Measurements from ENCODE around the gene NOXA1. TPM values are rescaled to one million over a fixed set of nuclear protein-coding genes. Genes with fewer than 3 reads are reported as not detected.
"Not testable (repeated sequence)": the region's sequence is repeated elsewhere in the genome, so short reads cannot be mapped to it uniquely, and the experiment has no call there.

The NOXA1 gene
- total RNA-seq (1 to 10 TPM; 1.4 to 7.1 TPM), polyA plus RNA-seq (ENCODE audit: insufficient read length in 2 of 2) (10 to 100 TPM; 14.2 to 14.6 TPM)
- long read RNA-seq, donor 1 = 0 reads
- long read RNA-seq, donor 2 = 0 reads
- long read RNA-seq, donor 3 = 0 reads
- long read RNA-seq, donor 4 = 0 reads

GRCh38 chr9:137422604-137423513, at the start of gene NOXA1, which contains the start of gene EXD3:
Gene NOXA1 (plus strand): TSS chr9:137423393. CDS start chr9:137423530, 137 bp downstream.
Gene EXD3 (minus strand): TSS chr9:137423162. CDS start chr9:137395357, 27,805 bp downstream.
- Histone ChIP-seq H3K27ac (ENCODE audit: low read depth, low read length) (no peak within 1 kb of the TSS), H3K36me3 (ENCODE audit: control insufficient read depth, insufficient read depth, low read length) (peaks cover 14% of the 10 kb centered on the region)

GRCh38 chr9:137373611-137373980, 49.6 kb upstream of the NOXA1 start:
- Histone ChIP-seq H3K27me3 (ENCODE audit: control insufficient read depth, insufficient read depth, low read length) (no peaks in the 10 kb centered on the region), H3K27ac (ENCODE audit: low read depth, low read length) (no peak overlapping the region), H3K4me3 (ENCODE audit: low read depth, low read length) (no peak overlapping the region), H3K36me3 (ENCODE audit: control insufficient read depth, insufficient read depth, low read length) (peaks cover 49% of the 10 kb centered on the region), H3K9me3 (ENCODE audit: control insufficient read depth, insufficient read depth, low read length) (no peaks in the 10 kb centered on the region), H3K4me1 (ENCODE audit: control insufficient read depth, insufficient read depth, low read length) (peaks cover 58% of the 10 kb centered on the region)
- peak in 1 of 6 donors; percentile 44 for DNase-seq (ENCODE audit: low read depth in 4 of 6, low spot score in 6 of 6)
- WGBS (ENCODE audit: insufficient coverage) = 62% methylated on average over 15 of the region's 16 CpGs

More at GRCh38 chr9:137422604-137423513, at the start of gene NOXA1, which contains the start of gene EXD3:
- H3K9me3 ChIP-seq (ENCODE audit: control insufficient read depth, insufficient read depth, low read length) = no peaks in the 10 kb centered on the region
- under 1% methylated on average over 113 of the region's 113 CpGs for WGBS (ENCODE audit: insufficient coverage)
- peak in 5 of 6 donors; percentile 74 to 96 (median 83) for DNase-seq (ENCODE audit: low read depth in 4 of 6, low spot score in 6 of 6)
- peaks cover 16% of the 10 kb centered on the region for H3K4me1 ChIP-seq (ENCODE audit: control insufficient read depth, insufficient read depth, low read length)
- H3K4me3 ChIP-seq (ENCODE audit: low read depth, low read length) = peak within 1 kb of the TSS; percentile 55
- H3K27me3 ChIP-seq (ENCODE audit: control insufficient read depth, insufficient read depth, low read length) = no peaks in the 10 kb centered on the region

GRCh38 chr9:137374131-137374845, 48.9 kb upstream of the NOXA1 start:
- DNase-seq (ENCODE audit: low read depth in 4 of 6, low spot score in 6 of 6) = no peak
- peaks cover 54% of the 10 kb centered on the region for H3K4me1 ChIP-seq (ENCODE audit: control insufficient read depth, insufficient read depth, low read length)
- 82% methylated on average over 32 of the region's 37 CpGs for WGBS (ENCODE audit: insufficient coverage)

GRCh38 chr9:137375321-137376058, 47.7 kb upstream of the NOXA1 start:
- no peaks in the 10 kb centered on the region for H3K27me3 ChIP-seq (ENCODE audit: control insufficient read depth, insufficient read depth, low read length)
- no peak for DNase-seq (ENCODE audit: low read depth in 4 of 6, low spot score in 6 of 6)

More at GRCh38 chr9:137374131-137374845, 48.9 kb upstream of the NOXA1 start:
- H3K27ac ChIP-seq (ENCODE audit: low read depth, low read length) = no peak overlapping the region
- H3K27me3 ChIP-seq (ENCODE audit: control insufficient read depth, insufficient read depth, low read length) = no peaks in the 10 kb centered on the region
- peaks cover 50% of the 10 kb centered on the region for H3K36me3 ChIP-seq (ENCODE audit: control insufficient read depth, insufficient read depth, low read length)
- no peaks in the 10 kb centered on the region for H3K9me3 ChIP-seq (ENCODE audit: control insufficient read depth, insufficient read depth, low read length)
- H3K4me3 ChIP-seq (ENCODE audit: low read depth, low read length) = no peak overlapping the region

GRCh38 chr9:137376386-137376785, 46.8 kb upstream of the NOXA1 start:
- WGBS (ENCODE audit: insufficient coverage) = 98% methylated on average over 7 of the region's 12 CpGs
- H3K4me3 ChIP-seq (ENCODE audit: low read depth, low read length) = no peak overlapping the region
- no peaks in the 10 kb centered on the region for H3K9me3 ChIP-seq (ENCODE audit: control insufficient read depth, insufficient read depth, low read length)
- DNase-seq (ENCODE audit: low read depth in 4 of 6, low spot score in 6 of 6) = no peak
- peaks cover 33% of the 10 kb centered on the region for H3K4me1 ChIP-seq (ENCODE audit: control insufficient read depth, insufficient read depth, low read length)
- H3K27ac ChIP-seq (ENCODE audit: low read depth, low read length) = no peak overlapping the region
- H3K36me3 ChIP-seq (ENCODE audit: control insufficient read depth, insufficient read depth, low read length) = peaks cover 44% of the 10 kb centered on the region
- no peaks in the 10 kb centered on the region for H3K27me3 ChIP-seq (ENCODE audit: control insufficient read depth, insufficient read depth, low read length)

More at GRCh38 chr9:137375321-137376058, 47.7 kb upstream of the NOXA1 start:
- no peak overlapping the region for H3K27ac ChIP-seq (ENCODE audit: low read depth, low read length)
- no peak overlapping the region for H3K4me3 ChIP-seq (ENCODE audit: low read depth, low read length)
- peaks cover 46% of the 10 kb centered on the region for H3K36me3 ChIP-seq (ENCODE audit: control insufficient read depth, insufficient read depth, low read length)
- 97% methylated on average over 8 of the region's 11 CpGs for WGBS (ENCODE audit: insufficient coverage)
- H3K4me1 ChIP-seq (ENCODE audit: control insufficient read depth, insufficient read depth, low read length) = peaks cover 42% of the 10 kb centered on the region
- no peaks in the 10 kb centered on the region for H3K9me3 ChIP-seq (ENCODE audit: control insufficient read depth, insufficient read depth, low read length)

GRCh38 chr9:137378688-137379410, 44.3 kb upstream of the NOXA1 start:
- H3K27me3 ChIP-seq (ENCODE audit: control insufficient read depth, insufficient read depth, low read length); DNase-seq (ENCODE audit: low read depth in 4 of 6, low spot score in 6 of 6); H3K27ac ChIP-seq (ENCODE audit: low read depth, low read length); H3K9me3 ChIP-seq (ENCODE audit: control insufficient read depth, insufficient read depth, low read length); H3K4me1 ChIP-seq (ENCODE audit: control insufficient read depth, insufficient read depth, low read length); H3K4me3 ChIP-seq (ENCODE audit: low read depth, low read length): not testable (repeated sequence)
- WGBS (ENCODE audit: insufficient coverage) = 95% methylated on average over 17 of the region's 37 CpGs
- H3K36me3 ChIP-seq (ENCODE audit: control insufficient read depth, insufficient read depth, low read length) = peaks cover 44% of the 10 kb centered on the region

GRCh38 chr9:137379761-137380161, 43.4 kb upstream of the NOXA1 start:
- Histone ChIP-seq H3K4me1 (ENCODE audit: control insufficient read depth, insufficient read depth, low read length) (peaks cover 4% of the 10 kb centered on the region), H3K27me3 (ENCODE audit: control insufficient read depth, insufficient read depth, low read length) (no peaks in the 10 kb centered on the region), H3K4me3 (ENCODE audit: low read depth, low read length) (no peak overlapping the region), H3K27ac (ENCODE audit: low read depth, low read length) (no peak overlapping the region), H3K9me3 (ENCODE audit: control insufficient read depth, insufficient read depth, low read length) (no peaks in the 10 kb centered on the region), H3K36me3 (ENCODE audit: control insufficient read depth, insufficient read depth, low read length) (peaks cover 43% of the 10 kb centered on the region)
- no peak for DNase-seq (ENCODE audit: low read depth in 4 of 6, low spot score in 6 of 6)
- 93% methylated on average over 12 of the region's 12 CpGs for WGBS (ENCODE audit: insufficient coverage)

- Histone ChIP-seq H3K36me3 (ENCODE audit: control insufficient read depth, insufficient read depth, low read length) (peaks cover 47% of the 10 kb centered on the region), H3K27ac (ENCODE audit: low read depth, low read length) (no peak overlapping the region), H3K27me3 (ENCODE audit: control insufficient read depth, insufficient read depth, low read length) (no peaks in the 10 kb centered on the region), H3K4me1 (ENCODE audit: control insufficient read depth, insufficient read depth, low read length) (peaks cover 4% of the 10 kb centered on the region), H3K9me3 (ENCODE audit: control insufficient read depth, insufficient read depth, low read length) (no peaks in the 10 kb centered on the region), H3K4me3 (ENCODE audit: low read depth, low read length) (no peak overlapping the region)
- no peak for DNase-seq (ENCODE audit: low read depth in 4 of 6, low spot score in 6 of 6)
- 90% methylated on average over 2 of the region's 16 CpGs for WGBS (ENCODE audit: insufficient coverage)
Observed at GRCh38 chr9:137380171-137380570, 43.0 kb upstream of the NOXA1 start.
